HG03025 (cell line): ENCODE results near the gene SGCA.

ENCODE experiments used
- ATAC-seq: cut with Tn5 transposase; IDR thresholded peaks from one replicate; pipeline ENCODE4 v1.9.1; 2021; ENCODE audit warnings: mild to moderate bottlenecking, moderate library complexity; ENCODE audit not compliant: unreplicated experiment, low FRiP score

SGCA gene

DNA sequence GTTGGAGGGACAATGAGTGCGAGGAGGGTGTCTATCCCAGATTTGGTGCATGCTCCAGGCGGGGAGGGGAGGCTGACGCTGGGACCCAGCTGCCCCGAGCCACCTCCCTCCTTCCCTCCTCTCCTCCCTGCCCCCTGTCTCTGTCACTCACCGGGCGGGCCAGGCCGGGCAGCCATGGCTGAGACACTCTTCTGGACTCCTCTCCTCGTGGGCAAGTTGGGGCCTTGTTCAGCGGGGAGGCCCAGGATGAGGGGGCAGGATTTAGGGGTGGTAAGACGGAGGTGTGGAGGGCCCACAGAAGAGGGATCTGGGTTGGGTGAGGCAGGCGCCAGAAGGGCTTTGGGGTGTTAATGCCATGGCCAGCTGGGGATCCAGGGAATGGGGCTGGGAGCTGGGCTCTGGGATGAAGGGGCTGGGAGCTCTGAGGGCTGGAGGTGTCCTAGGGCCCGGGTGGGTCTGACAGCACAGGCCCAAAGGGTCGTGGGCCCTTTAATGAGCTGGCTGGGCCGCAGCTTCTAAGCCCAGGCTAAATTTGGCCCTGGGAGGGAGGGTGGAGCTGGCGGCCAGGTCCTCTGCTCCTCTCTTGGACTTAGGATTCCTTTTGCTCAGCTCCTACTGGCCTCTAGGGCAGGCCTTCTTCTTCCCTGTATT is at the start of gene SGCA:
Gene SGCA (plus strand): TSS at position 139 of the 651 bp plus-strand sequence. CDS start 36 bp downstream, at position 175.
- ATAC-seq: no peak

DNA sequence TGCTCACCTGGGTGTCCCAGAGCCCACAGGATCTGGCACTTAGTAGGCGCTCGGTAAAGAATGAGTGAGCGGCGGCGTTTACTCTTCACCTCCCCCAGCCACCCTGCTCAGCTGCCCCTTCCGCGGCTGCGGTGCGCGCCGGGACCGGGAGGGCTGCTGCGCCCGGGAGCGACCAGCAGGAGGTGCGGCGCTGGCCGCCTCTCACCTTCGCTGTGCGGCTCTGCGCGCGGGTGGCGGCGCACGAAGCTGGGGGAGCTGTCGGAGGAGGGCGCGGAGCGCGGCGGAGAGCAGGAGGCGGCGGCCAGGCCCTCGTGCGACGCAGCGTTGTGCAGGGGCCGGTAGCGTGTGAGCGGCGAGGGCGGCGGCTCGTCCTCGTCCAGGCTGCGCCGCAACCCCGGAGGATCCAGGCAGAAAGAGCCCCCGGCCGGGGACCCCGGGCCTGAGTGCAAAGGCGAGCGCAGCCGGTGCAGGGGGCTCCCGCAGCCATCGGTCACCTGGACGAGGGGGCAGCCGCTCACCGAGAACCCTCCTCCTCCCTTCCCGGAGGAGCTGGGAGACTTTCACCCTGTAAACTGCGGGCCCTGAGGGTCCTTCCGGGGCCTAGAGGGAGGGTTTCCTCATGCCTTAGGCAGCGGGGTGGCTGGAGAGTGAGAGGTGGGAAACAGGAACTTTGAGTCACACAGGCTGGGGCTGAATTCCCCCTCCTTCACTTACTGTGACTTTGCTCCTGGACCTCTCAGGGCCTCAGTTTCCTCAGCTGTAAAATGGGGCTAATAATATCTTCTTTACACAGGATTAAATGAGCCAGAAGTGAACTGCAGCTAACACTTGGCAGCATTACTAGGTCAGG is 48.4 kb upstream of the SGCA start:
- ATAC-seq: no peak

GRCh38 chr17:50118076-50118827 is 47.6 kb upstream of the SGCA start:
- no peak for ATAC-seq

GRCh38 chr17:50118828-50119218 is 47.0 kb upstream of the SGCA start:
- no peak for ATAC-seq

GRCh38 chr17:50120475-50121253 is 45.1 kb upstream of the SGCA start:
- no peak for ATAC-seq

DNA sequence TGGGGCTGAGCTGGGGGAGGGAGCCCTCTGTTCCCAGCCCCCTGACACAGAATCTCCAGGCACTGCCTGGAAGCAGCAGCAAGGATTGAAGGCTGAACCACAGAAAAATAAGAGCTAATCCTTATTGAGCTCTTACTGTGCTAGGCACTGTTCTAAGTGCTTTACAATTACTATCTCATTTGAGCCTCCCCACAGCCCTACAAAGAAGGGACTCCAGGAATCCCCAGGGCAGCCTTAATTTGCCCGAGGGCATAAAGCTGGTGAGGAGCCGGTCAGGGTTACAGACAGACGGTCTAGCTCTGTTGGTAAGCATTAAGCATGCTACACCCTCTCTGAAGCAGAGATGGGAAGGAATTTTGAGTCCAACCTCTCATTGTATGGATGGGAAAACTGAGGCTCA is 42.9 kb upstream of the SGCA start:
- ATAC-seq: no peak

GRCh38 chr17:50123649-50124349 is 42.0 kb upstream of the SGCA start:
- ATAC-seq: no peak

DNA sequence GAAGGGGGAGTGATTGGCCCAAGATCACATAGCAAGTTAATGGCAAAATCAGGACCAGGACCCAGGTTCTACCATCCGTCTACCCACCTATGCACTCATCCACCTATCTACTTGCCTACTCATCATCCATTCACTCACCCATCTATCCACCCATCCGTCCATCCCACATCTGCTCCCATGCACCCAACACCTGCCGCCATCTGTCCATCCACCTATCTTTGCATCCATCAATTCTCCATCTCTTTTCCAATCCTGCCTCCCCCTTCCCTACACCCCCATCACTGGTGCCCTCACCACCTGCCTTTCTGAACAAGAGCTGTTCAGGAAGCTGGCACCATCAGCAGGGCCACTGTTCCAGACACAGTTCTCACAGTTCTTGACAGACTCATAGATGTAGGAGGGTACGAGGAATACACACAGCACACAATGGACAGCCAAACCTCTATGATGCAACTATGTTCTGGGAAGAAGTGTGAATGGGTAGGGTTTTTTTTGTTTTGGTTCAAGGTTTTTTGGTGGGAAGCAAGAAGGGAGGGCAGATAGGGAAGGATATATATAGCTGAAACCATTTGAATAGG is 40.3 kb upstream of the SGCA start:
- ATAC-seq: no peak

DNA sequence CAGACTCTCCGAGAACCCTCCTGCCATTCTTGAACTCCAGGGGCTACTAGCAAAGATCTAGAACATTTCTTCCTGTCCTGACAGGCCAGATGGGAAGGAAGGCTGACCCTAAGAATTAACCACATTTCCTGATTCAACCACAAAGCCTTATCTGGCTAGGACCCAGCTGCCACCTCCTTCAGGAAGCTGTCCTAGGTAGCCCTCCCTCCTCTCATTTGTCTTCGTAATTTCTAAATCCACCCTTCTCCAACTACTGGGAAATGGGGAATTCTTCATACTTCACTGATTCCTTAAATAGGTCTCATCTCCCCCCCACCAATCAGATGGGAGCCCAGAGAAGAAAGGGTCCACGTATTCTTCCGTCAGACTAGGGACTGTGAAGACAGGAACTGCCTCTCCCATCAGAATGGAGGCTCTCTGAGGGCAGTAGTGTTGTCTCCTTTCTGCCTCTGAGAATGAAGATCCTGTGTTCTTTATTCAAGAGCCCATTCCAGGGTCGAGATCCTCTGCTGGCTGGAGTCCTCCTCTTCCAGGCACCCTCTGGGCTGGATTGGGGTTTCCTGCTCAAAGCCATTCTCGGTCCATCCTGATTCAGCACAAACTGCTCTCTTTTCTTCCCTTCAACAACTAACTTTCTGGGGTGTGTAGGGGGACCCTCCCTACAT is 38.0 kb upstream of the SGCA start:
- no peak for ATAC-seq

DNA sequence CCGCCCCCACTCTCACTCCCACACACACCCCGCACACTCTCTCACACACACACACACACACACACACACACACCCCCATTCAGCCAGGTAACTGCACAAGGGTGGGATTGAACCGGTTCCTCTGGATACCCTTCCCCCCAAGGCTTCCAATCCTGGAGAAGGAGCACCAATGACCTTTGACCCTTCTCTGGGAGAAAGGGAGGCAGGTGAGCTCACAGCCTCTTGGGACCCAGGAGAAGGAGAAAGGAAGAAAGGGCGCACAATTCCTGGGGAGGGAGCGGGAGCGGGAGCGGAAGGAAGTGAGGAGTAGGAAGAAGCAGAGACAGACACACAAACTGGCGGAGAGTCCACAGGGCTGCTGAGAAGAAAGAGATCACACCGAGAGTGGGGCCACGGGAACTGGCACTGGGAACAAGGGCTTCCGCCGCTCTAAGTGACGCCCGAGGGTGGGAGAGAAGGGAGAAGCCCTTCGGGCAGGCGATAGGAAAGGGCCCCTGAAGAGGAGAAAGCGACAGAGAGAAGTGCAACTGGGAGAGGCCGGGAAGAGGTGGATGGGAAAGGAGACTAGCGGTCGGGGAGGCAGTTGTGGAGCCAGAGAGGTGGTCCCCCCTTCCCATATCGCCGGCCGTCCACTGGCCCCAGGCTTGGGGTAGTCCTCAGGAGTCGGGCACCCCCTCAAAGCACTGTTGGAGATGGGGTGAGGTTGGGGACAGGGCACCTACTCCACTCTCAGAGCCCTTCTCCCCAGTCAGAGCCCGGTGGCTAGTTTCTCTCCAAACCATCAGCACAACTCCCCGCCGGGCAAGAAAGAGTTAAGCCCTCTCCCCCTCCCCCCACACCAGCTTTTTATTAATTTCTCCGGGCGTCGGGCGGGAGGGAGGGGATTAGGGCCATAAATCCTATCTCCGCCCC is 37.1 kb upstream of the SGCA start:
- no peak for ATAC-seq

GRCh38 chr17:50129353-50129727 is 36.5 kb upstream of the SGCA start:
- no peak for ATAC-seq

DNA sequence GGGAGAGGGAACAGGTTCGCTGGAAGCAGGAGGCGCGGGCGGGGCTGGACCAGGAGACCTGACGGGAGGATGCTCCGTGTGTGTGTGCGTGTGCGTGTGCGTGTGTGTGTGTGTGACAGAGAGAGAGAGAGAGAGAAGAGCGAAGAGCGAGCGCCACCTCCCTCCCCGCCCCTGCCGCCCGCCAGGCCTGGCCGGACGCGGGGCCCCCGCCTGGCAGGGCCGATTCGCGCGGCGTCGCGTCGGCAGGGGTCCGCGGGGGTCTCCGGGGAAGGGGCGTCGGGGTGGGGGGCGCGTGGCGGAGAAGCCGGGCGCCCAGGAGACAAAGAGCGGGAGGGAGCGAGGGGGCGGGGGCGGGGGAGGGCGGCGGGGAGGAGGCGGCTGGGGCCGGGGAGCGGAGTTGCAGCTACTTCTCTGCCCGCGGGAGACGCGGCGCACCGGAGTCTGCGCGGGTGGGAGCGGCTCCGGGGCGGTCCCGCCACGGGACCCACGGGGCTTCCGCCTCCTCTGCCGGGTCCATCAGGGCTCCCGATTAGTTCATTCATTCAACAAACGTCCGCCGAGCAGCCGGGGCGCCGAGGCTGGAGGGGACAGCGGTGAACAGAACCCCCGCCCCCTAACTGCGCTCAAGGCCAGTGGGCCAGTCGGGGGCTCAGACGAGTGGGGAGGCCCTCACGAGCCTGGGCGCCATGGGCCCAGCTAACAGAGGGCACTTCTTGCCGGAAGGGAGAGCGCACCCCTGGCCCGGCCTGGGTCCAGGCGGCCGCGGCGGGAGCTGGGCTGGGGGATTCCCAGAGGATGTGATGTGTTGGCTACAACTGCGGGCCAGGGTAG is 35.9 kb upstream of the SGCA start, which contains the start of gene SAMD14:
Gene SAMD14 (minus strand): TSS at position 433 of the 831 bp plus-strand sequence. CDS start 5,201 bp downstream, outside the sequence.
- ATAC-seq: no peak

GRCh38 chr17:50130559-50131305 is 35.1 kb upstream of the SGCA start:
- ATAC-seq: no peak

- no peak for ATAC-seq
Measured at GRCh38 chr17:50132104-50132794, 33.6 kb upstream of the SGCA start.

DNA sequence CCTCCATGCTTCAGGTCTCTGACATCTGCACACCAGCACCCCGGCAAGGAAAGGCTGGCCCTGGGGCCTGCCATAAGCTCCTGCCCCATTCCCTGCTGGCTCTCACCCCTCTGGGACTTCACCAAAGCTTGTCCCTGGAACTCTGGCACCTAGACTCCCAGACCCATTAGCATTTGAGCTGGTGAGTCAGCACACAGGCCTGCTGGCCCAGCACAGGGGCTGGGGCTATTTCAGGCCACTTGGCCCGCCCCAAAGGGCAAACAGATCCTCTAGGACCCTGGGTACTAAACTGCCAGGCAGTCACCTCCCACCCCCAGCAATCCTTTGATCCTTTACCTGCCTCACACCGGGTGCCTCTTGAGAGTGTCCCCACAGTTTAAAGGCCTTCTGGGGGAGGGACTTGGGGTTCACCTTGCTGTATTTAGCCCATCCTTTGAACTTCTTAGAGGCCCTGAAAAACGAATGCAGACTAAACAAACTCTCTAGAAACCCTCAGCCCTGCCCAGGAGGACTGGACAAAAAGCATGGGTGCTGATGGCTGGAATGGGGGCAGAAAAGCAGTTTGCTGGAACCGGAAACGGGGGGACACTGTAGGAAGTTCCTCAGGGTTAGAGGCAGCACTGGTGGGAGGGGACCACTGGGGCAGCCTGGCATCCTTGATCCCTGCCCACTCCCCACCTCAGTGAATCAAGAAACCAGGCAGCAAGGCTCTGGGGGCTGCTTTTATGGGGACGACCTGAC is 32.6 kb upstream of the SGCA start:
- ATAC-seq: no peak
